Loucy (cell line): ENCODE measurements around the gene DPM1.
A peak's percentile ranks its signal among the peaks of the same experiment; 100 is the strongest.

Source experiments
- H2AFZ ChIP-seq: fragments of 200-600 bp; sonication (generic); 2 replicates; pipeline ENCODE4 v1.6.0; 2016; ENCODE audit warnings: antibody characterized with exemption, mild to moderate bottlenecking, low read length, moderate library complexity
- H3F3A ChIP-seq: fragments of 200-600 bp; 2 replicates; pipeline ENCODE4 v1.6.0; 2016; ENCODE audit warnings: antibody characterized with exemption, low read depth, mild to moderate bottlenecking
- H3K27me3 ChIP-seq: fragments of 200-600 bp; sonication (generic); 2 replicates; pipeline ENCODE4 v1.6.1; 2014; ENCODE audit warnings: low read length, mild to moderate bottlenecking; ENCODE audit not compliant: insufficient read depth, poor library complexity, severe bottlenecking
- H3K36me3 ChIP-seq: fragments of 200-600 bp; sonication (generic); 2 replicates; pipeline ENCODE4 v1.6.1; 2016; ENCODE audit warnings: low read length; ENCODE audit not compliant: insufficient read depth
- H3K4me1 ChIP-seq: fragments of 200-600 bp; sonication (generic); 2 replicates; pipeline ENCODE4 v1.5.1; 2014; ENCODE audit warnings: low read length, mild to moderate bottlenecking; ENCODE audit not compliant: insufficient read depth, poor library complexity, severe bottlenecking
- H3K4me2 ChIP-seq: fragments of 200-600 bp; sonication (generic); 2 replicates; pipeline ENCODE4 v1.6.0; 2014; ENCODE audit warnings: antibody characterized with exemption, low read length, low read depth, mild to moderate bottlenecking; ENCODE audit not compliant: poor library complexity, severe bottlenecking
- H3K4me3 ChIP-seq: fragments of 200-600 bp; sonication (generic); 2 replicates; pipeline ENCODE4 v1.5.1; 2014; ENCODE audit warnings: low read length, mild to moderate bottlenecking, mixed read lengths; ENCODE audit not compliant: poor library complexity, severe bottlenecking
- H3K79me2 ChIP-seq: fragments of 200-600 bp; sonication (generic); 2 replicates; pipeline ENCODE4 v1.6.1; 2014; ENCODE audit warnings: low read length; ENCODE audit not compliant: insufficient read depth
- H3K9ac ChIP-seq: fragments of 200-600 bp; sonication (generic); 2 replicates; pipeline ENCODE4 v1.6.0; 2014; ENCODE audit warnings: mild to moderate bottlenecking, low read depth, low read length, moderate library complexity; ENCODE audit not compliant: poor library complexity, severe bottlenecking
- H3K9me2 ChIP-seq: fragments of 200-600 bp; sonication (generic); replicated peaks from 2 replicates; pipeline ENCODE4 v1.6.1; 2016; ENCODE audit warnings: low read depth, low read length, mixed read lengths
- H3K9me3 ChIP-seq: fragments of 200-600 bp; sonication (generic); 2 replicates; pipeline ENCODE4 v1.6.1; 2014; ENCODE audit warnings: mild to moderate bottlenecking, antibody characterized with exemption, low read length, low read depth; ENCODE audit not compliant: insufficient read depth
- H4K20me1 ChIP-seq: fragments of 200-600 bp; sonication (generic); 2 replicates; pipeline ENCODE4 v1.6.0; 2014; ENCODE audit warnings: antibody characterized with exemption, low read length, mild to moderate bottlenecking; ENCODE audit not compliant: insufficient read depth, poor library complexity, severe bottlenecking
- CTCF ChIP-seq: fragments of 200-600 bp; sonication (generic); conservative IDR thresholded peaks from 2 replicates; pipeline ENCODE4 v1.5.1; 2014; ENCODE audit warnings: mild to moderate bottlenecking, antibody characterized with exemption, low read length
- EZH2phosphoT487 ChIP-seq: fragments of 200-600 bp; IDR thresholded peaks from 2 replicates; pipeline ENCODE4 v1.6.1; 2018; ENCODE audit warnings: antibody characterized with exemption, mild to moderate bottlenecking, moderate library complexity, borderline replicate concordance

Gene DPM1

GRCh38 chr20:50930139-50930975 is 28.0 kb downstream of the DPM1 start:
- Histone ChIP-seq H3K79me2 (peaks cover 52% of the 10 kb centered on the region), H3K36me3 (peaks cover 19% of the 10 kb centered on the region), H3F3A (peaks cover 9% of the 10 kb centered on the region; the same call in 1 of the 2 replicates), H3K9ac (peak overlapping the region; percentile 85), H3K4me3 (peak overlapping the region; percentile 83), H3K9me2 (no peaks in the 10 kb centered on the region), H3K27me3 (no peaks in the 10 kb centered on the region), H3K9me3 (no peaks in the 10 kb centered on the region), H3K4me1 (peaks cover 37% of the 10 kb centered on the region), H2AFZ (no peak overlapping the region), H4K20me1 (peaks cover 45% of the 10 kb centered on the region), H3K4me2 (peak overlapping the region; percentile 97)
- TF ChIP-seq EZH2phosphoT487 (no peak), CTCF (no peak)

GRCh38 chr20:50929299-50930138 is 28.8 kb downstream of the DPM1 start:
- TF ChIP-seq CTCF, result peak; percentile 100
- no peak for TF ChIP-seq EZH2phosphoT487
- Histone ChIP-seq H3K79me2 (peaks cover 61% of the 10 kb centered on the region), H3K4me3 (peak overlapping the region; percentile 83), H3K9me3 (no peaks in the 10 kb centered on the region), H3F3A (peaks cover 9% of the 10 kb centered on the region; the same call in 1 of the 2 replicates), H3K4me1 (peaks cover 41% of the 10 kb centered on the region), H3K9me2 (no peaks in the 10 kb centered on the region), H3K9ac (peak overlapping the region; percentile 85), H2AFZ (no peak overlapping the region), H3K36me3 (peaks cover 13% of the 10 kb centered on the region), H3K4me2 (peak overlapping the region; percentile 97), H4K20me1 (peaks cover 53% of the 10 kb centered on the region), H3K27me3 (no peaks in the 10 kb centered on the region)

- Histone ChIP-seq H3K4me2 (peak overlapping the region; percentile 97), H2AFZ (no peak overlapping the region), H3K9ac (peak overlapping the region; percentile 30), H3F3A (peaks cover 9% of the 10 kb centered on the region; the same call in 1 of the 2 replicates), H3K9me2 (no peaks in the 10 kb centered on the region), H3K79me2 (peaks cover 71% of the 10 kb centered on the region), H3K36me3 (peaks cover 12% of the 10 kb centered on the region), H3K4me3 (peak overlapping the region; percentile 83), H4K20me1 (peaks cover 64% of the 10 kb centered on the region), H3K9me3 (no peaks in the 10 kb centered on the region), H3K4me1 (peaks cover 51% of the 10 kb centered on the region), H3K27me3 (no peaks in the 10 kb centered on the region)
- TF ChIP-seq EZH2phosphoT487, result no peak
- TF ChIP-seq CTCF, result no peak
Observed at GRCh38 chr20:50928469-50928868, 29.9 kb downstream of the DPM1 start.
